AG09319 (cell line): ENCODE measurements around the gene C5orf15.

Source experiments
- DNase-seq: peaks from one replicate; pipeline ENCODE4 v3.0.0-alpha.2; 2010; ENCODE audit warnings: low read depth; ENCODE audit errors: extremely low read depth
- CTCF ChIP-seq: IDR thresholded peaks from 2 replicates; pipeline ENCODE4 v1.5.1; 2011; ENCODE audit warnings: low read depth, mild to moderate bottlenecking, inconsistent platforms, low read length, moderate library complexity

Gene C5orf15

DNA sequence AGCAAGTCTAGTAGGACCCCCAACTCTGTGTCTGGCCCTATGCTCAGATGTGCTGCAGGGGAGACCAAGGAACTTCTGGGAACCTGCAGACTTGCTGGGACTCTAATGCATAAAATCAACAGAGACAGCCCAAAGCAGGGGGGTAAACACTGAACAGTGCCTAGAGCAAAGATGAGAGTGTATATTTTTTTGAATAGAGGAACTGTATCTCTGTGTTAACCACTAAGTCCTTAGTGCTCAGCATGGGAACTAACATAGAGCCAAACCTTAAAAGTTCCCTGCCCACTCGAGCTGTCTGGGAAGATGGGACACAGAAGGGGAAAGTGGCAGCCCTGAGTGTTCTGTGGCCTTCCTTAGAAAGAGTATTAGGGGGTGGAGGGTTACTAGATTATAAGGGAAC lies 51.9 kb downstream of the C5orf15 start:
- no peak for DNase-seq
- TF ChIP-seq CTCF: no peak

GRCh38 chr5:133914434-133914833 lies 54.0 kb downstream of the C5orf15 start:
- TF ChIP-seq CTCF: no peak
- DNase-seq: no peak

DNA sequence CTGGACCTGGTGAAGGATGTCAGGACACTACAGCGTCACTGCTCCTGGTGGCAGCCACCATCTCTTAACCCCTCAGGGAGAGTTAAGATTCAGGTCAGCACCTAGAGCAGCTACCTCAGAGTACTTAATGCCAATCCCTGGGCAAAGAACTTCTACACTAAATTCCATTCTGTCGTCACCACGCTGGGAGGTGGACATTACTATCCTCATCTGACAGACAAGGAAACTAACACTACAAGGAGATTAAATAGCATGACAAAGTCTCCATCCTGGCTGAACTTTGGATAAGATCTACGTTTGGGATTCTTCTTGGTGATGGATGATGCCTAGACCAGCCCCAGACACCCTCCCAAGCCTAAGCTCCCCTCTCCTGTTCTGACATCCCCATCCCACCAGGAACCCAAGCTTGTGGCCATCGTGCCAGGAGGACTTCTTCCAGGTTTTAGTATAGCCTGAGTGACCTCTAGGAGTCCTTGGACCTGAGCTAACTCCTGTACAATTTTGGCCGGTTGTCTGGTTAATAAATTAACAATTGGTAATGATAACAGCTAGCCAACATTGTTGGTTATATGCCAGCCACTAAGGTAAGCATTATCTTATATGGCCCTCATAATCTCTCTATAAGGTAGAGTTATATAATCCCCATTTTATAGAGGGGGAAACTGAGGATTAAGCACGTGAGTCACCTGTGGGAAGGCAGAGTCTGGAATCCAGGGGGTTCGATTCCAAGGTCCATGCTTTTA lies 54.8 kb downstream of the C5orf15 start:
- DNase-seq: no peak
- no peak for TF ChIP-seq CTCF

- DNase-seq: no peak
- TF ChIP-seq CTCF: no peak
Measured at GRCh38 chr5:133912951-133913350, 55.5 kb downstream of the C5orf15 start.

GRCh38 chr5:133910571-133910970 lies 57.9 kb downstream of the C5orf15 start:
- no peak for DNase-seq
- TF ChIP-seq CTCF: no peak

DNA sequence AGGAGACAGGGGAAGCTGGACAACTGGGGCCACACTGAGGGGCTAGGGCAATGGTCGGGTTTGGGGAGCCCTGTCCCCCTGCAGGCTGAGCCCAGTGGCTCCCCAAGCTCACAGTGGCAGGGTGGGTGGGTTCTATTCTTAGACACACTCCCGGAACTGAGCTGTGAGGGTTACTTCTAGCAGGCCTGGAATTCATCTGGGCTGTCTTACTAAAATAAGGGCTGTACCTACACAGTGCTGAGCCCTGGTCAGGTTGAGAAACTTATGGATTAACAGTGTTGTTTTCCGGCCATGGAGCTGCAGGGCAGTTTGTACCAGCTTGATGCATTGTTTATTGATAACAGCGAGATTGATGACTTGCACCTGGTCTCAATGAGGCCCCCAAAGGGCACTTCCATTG lies 58.8 kb downstream of the C5orf15 start:
- no peak for DNase-seq
- no peak for TF ChIP-seq CTCF

- no peak for DNase-seq
- TF ChIP-seq CTCF: no peak
Measured at GRCh38 chr5:133907075-133907474, 61.4 kb downstream of the C5orf15 start.
